Body of pancreas (tissue), 4 donors: Measurements from ENCODE around the gene MTA3.

ENCODE experiments used
- CTCF ChIP-seq, 7 experiments: fragments of 450-650 bp in 4 of 7; fragments of 200-600 bp in 3 of 7; sonication (generic) in 3 of 7; IDR thresholded peaks; one replicate each; pipeline ENCODE4 v1.5.1; 2016 to 2019; ENCODE audit warnings: antibody characterized with exemption in 7 of 7
- POLR2A ChIP-seq, 3 donors: fragments of 450-650 bp; IDR thresholded peaks; one replicate each; pipeline ENCODE4 v1.6.1; 2016; ENCODE audit warnings: antibody characterized with exemption in 3 of 3, mild to moderate bottlenecking in 2 of 3

- TF ChIP-seq CTCF (IDR thresholded peaks at IDR 0.05) (no peak), POLR2A (IDR thresholded peaks at IDR 0.05) (no peak)
These were observed 24.9 kb downstream of the MTA3 start for GRCh38 chr2:42593282-42593681.
